Measurements from ENCODE around the gene TCTN3.
A peak's percentile ranks its signal among the peaks of the same experiment; 100 is the strongest.
"Not testable (repeated sequence)": the region's sequence is repeated elsewhere in the genome, so short reads cannot be mapped to it uniquely, and the experiment has no call there.

TCTN3 gene, protein sequence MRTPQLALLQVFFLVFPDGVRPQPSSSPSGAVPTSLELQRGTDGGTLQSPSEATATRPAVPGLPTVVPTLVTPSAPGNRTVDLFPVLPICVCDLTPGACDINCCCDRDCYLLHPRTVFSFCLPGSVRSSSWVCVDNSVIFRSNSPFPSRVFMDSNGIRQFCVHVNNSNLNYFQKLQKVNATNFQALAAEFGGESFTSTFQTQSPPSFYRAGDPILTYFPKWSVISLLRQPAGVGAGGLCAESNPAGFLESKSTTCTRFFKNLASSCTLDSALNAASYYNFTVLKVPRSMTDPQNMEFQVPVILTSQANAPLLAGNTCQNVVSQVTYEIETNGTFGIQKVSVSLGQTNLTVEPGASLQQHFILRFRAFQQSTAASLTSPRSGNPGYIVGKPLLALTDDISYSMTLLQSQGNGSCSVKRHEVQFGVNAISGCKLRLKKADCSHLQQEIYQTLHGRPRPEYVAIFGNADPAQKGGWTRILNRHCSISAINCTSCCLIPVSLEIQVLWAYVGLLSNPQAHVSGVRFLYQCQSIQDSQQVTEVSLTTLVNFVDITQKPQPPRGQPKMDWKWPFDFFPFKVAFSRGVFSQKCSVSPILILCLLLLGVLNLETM

DNA sequence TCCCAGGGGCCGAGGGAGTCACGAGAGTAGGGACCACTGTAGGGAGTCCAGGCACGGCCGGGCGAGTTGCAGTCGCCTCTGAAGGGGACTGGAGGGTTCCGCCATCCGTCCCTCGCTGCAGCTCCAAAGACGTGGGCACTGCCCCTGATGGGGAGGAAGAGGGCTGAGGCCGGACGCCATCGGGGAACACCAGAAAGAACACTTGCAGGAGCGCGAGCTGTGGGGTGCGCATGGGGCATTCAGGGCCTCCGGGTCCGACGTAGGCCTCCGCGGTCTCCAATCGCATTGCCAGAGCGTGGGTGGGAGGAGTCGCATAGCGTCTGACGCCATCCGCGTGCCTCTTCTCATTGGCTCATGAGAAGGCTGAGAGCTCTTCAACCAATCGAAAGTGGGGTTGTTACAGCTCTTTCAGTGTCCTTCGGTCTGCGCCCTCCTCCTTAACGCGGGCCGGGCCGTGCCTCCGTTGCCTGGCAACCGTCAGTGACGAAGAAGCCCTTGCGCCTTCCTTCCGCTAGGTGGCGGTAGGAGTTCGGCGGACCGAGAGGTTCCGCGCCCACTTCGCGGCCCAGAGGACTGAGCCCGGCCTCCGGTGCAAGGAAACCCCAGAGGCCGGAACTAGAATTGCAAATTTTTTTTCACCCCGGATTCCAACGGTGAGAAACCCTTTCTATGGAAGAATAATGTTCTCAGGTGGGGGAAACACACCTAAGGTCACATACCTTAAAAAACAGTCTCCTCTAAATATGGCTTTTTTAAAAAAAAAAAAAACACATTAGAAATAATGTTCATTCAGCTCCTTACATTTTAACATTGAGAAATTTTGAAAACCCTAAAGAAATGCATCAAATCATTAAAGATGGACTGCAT is at the start of gene TCTN3:
TCTN3 (minus strand) TSS at position 260 of the 867 bp plus-strand sequence; CDS start at position 232, 28 bp downstream.
- peak; percentile 100 for DNase-seq (ENCODE audit: low spot score)

DNA sequence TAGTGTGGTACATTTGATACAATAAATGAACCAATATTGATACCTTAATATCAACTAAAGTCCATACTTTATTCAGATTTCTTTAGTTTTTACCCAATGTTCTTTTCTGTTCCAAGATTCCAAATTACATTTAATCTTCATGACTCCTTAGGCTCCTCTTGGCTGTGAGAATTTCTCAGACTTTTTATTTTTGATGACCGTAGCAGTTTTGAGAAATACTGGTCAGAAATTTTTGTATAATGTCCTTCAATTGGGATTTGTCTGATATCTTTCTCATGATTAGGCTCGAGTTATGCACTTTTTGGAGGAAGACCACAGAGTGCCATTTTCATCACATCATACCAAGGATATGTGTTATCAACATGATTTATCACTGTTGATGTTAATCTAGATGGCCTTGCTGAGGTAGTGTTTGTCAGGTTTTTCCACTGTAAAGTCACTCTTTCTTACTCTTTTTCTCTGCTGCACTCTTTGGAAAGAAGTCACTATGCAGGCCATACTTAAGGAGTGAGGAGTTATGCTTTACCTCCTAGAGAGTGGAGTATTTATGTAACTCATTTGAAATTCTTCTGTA is 49.3 kb upstream of the TCTN3 start:
- DNase-seq (ENCODE audit: low spot score) = no peak

DNA sequence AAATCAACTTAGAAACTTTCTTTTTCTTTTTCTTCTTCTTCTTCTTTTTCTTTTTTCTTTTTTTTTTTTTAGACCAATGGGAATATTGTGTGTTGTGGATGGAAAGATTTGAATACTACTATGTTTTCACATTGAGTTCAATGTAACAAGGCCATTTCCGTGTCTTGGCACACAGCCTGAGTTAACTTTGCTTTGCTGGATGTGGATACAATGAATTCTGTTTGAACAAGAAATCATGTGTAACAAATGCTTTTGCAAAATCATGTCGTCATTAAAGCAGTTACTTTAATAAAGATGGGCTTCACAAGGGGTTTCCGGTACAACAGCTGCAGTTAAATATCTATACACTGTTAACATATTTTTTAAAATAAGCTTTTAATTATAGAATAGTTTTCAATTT is 48.8 kb upstream of the TCTN3 start:
- DNase-seq (ENCODE audit: low spot score) = no peak

DNA sequence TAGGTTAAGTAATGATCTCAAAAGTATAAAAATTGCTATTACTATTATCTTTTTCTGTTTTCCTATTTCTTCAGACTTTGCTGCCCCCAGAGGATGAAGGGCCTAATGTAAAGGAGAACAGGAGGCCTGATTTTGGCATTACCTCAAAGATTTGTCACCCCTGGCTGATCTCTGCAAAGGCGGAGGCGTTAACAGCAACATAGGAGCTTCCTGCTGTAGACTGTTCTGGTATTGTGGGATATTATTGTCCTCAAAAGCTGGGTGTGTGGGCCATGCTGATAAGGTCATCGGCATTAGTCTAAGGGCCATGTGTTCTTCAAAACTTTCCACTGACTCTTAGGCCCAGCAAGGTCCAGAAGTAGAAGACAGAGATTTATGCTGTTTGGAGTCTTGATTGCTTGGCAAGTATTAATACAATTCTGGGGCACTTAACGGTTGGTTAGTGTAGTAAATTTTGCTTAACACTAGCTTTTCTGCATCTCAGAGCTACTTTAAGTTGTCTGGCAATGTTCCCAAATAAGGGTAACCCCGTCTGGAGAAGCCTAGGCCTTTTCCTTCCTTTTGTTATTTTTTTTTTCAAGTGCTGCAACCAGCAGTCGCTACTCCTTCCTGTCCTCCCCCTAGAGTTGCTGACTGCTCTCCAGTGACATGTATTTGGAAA is 48.2 kb upstream of the TCTN3 start:
- peak; percentile 29 for DNase-seq (ENCODE audit: low spot score)

DNA sequence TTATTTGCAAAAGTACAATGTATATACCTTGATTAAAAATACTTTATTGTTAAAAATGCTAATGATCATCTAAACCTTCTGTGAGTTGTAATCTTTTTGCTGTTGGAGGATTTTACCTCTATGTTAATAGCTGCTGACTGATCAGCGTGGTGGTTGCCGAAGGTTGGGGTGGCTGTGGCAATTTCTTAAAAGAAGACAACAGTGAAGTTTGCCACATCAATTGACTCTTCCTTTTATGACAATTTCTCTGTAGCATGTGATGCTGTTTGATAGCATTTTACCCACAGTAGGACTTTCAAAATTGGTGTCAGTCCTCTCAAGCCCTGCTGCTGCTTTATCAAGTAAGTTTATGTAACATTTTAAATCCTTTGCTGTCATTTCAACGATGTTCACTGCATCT is 45.3 kb upstream of the TCTN3 start:
- DNase-seq (ENCODE audit: low spot score) = no peak

DNA sequence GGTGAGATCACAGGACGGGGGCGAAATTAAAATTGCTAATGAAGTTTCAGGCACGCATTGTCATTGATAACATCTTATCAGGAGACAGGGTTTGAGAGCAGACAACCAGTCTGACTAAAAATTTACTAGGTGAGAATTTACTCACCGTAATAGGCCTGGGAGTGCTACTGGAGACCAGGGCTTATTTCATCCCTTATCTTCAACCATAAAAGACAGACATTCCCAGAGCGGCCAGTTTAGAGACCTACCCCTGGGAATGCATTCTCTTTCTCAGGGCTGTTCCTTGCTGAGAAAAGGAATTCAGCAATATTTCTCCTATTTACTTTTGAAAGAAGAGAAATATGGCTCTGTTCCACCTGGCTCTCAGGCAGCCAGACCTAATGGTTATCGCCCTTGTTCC is 39.2 kb upstream of the TCTN3 start:
- not testable (repeated sequence) for DNase-seq (ENCODE audit: low spot score)

DNA sequence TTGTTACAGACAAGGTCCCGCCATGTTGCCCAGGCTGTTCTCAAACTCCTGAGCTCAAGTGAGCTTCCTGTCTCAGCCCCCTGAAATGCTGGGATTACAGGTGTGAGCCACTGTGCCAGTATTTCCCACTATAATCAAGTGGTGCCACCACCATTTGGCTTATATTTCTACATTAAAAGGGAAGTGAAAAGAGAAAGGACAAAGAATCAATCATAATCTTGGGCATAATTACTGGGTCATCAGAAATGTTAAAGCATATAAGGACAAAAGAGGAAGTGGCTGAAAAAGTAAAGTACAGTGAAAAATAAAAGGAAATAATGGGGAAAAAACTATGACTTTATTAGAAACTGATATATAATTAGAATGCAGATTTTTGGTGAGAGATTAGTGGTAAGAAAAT is 36.5 kb upstream of the TCTN3 start:
- no peak for DNase-seq (ENCODE audit: low spot score)

DNA sequence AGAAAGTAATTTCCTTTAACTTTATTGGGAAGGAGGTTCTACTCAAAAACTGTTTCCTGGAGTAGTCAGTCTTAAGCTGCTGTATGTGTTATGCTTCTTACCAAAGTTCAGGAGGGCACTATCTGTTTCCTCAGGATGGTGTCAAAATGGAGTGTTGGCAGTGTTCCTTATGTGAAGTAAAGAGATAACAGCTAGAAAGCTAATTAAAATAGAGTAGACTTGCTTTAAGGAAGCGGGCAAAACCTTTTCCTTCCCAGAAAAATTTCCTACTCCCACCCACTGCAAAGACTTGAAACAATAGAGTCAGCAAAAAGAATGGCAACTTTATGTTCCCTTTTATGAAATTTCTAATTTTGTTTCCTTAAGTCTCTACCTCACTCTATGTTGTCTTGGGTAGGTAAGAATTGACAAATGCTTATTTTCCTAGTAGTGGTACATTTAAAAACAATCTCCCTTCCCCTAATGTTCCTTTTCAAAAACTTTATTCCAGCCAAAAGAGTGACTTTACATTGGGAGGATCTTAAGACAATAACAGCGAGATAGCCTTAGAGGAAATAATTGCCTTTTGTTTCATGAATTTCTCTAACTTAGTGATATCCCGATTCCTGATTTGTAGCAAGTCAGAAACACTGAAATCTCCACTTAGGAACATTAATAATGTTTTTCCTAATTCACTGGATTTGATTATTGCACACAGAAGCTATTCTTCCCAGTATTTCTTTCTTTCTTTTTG is 35.8 kb upstream of the TCTN3 start:
- DNase-seq (ENCODE audit: low spot score) = no peak

DNA sequence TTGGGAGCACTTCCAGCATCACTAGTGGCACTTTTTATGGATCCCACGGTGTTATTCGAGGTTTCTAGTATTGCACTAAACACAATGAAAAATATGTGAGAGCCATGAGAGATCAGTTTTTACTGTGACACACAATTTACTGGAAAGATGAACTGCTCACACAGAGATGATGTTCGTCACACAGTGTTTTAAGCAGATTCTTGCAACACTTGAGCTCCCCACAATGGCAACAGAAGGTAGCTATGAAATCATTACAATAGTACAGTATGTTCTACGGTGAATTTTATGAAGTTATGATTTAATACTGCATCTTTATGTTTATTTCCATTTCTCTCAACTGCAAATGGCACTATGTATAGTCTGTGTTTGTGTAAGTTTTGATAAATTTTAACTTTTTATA is 34.8 kb upstream of the TCTN3 start:
- no peak for DNase-seq (ENCODE audit: low spot score)

DNA sequence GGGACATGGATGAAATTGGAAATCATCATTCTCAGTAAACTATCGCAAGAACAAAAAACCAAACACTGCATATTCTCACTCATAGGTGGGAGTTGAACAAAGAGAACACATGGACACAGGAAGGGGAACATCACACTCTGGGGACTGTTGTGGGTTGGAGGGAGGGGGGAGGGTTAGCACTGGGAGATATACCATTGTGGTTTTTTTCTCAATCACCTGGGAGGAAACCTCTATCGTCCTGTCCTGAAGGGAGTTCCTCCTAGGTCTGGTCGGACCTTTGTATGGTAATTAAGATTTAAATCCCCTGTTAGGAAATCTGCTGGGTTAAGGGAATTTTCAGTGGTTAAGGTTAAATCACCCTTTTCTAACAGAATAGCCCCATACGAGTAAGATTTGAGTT is 28.8 kb upstream of the TCTN3 start:
- not testable (repeated sequence) for DNase-seq (ENCODE audit: low spot score)

DNA sequence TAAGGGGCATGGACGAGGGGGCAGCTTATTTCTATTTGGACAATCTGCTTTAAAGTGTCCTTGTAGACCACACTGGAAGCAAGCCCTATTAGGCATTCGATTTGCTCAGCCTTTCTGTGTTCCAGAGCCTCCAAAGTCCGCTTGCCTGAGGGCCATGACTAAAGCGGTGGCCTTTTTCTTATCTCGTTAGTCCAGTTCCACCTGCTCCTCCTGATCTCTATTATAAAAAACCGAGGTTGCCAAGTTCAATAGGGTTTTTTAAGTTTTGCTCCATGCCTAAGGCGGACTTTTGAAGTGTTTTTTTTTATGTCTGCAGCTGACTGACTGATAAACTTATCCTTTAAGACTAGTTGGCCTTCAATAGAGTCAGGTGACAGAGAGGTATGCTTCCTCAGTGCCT is 27.0 kb upstream of the TCTN3 start:
- not testable (repeated sequence) for DNase-seq (ENCODE audit: low spot score)

DNA sequence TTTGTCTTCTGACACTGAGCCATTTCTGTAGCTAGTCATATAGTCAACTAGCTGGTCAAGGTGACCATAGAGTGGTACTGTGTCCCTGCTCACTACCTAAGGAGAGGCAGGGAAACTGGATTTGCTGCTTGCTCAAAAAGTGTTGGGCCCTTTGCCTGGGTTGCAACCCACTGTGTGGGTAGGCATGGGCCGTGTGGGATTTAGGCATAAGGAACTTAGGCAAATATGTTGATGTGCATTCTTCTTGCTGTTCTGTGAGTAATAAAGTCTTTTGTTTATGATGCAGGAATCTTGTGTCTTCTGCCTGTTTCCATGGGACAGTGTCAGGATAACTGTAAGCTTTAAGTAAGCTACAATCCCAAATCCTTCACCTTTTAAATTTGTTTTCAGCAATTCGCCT is 23.1 kb upstream of the TCTN3 start:
- DNase-seq (ENCODE audit: low spot score) = no peak

DNA sequence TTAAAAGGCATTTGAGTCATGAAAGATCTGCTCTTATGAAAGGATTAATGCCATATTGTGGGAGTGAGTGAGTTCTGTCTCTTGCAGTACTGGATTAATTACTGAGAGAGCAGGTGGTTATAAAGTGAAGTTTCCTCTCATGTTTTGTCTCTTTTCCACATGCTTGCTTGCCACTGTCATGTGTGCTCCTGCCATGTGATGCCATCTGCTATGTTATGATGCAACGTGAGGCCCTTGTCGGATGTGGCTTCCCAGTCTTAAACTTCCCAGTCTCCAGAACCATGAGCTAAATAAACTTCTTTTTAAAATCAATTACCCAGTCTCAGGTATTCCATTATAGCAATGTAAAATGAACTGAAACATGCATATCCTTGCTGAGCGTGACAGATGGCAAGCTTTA is 22.7 kb upstream of the TCTN3 start:
- no peak for DNase-seq (ENCODE audit: low spot score)

DNA sequence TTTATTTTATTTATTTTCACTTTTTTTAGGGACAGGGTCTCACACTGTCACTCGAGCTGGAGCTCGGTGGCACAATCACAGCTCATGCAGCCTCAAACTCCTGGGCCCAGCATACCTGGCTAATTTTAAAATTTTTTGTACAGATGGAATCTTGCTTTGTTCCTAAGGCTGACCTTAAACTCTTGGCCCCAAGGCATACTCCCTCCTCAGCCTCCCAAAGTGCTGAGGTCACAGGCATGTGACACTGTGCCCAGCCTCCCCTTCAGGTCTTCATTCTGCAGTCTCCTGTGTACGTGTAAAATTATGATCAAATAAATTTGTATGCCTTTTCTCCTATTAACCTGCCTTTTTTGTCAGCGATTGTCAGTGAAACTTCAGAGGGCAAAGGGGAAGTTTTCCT is 17.8 kb upstream of the TCTN3 start:
- no peak for DNase-seq (ENCODE audit: low spot score)

DNA sequence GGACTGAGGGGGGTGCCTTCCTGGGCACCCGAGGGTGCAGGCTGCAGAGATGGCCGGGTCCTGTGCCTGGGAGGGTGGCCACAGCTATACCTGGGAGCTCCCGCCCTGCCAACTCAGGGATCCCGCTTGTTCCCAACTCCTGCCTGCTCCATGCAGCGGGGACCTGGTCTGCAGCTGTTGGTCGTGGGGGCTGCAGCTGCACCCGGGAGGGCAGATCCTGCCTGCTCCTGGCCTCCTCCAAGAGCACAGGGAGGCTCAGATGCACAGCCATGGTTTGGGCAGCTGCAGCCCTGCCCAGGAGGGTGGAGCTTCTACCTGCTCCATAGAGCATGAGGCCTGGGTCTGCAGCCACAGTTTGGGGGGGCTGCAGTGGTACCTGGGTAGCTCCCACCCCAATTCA is 13.3 kb upstream of the TCTN3 start:
- no peak for DNase-seq (ENCODE audit: low spot score)

DNA sequence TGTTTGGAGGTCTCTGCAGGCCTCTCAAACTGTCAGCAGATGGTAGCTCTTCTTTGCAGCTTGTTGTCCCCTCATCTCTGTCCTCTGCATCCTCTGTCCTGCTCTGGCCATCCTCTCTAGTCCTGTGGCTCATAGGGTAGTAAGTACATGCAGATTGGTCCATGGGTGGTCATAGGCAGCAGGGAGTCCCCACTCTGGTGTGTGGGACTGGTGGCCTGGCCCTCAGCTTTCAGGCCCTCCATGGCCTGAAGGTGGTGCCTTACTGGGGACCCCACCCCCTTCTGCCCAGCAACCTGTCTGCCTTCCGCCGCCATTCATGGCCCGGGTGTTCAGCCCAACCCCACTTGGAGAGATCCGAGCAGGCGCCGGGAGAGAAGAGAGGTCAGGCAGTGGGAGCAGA is 12.8 kb upstream of the TCTN3 start:
- no peak for DNase-seq (ENCODE audit: low spot score)

DNA sequence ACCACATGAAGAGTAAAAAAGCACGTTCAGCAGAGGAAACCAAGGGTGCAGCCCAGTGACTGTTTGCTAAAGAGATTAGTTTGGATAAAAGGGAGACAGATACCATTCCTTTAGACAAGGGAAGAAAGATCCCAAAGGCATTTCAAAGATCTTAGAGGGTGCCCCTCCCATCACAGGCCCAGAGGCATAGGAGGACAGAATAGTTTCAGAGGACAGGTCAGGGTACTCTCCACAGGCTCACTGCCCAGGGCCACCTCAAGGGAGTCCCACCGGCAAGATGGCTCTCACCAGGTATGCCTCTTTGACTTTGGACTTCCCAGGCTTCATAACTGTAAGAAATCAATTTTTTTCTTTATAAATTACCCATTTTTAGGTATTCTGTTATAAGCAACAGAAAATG is 4.7 kb upstream of the TCTN3 start:
- no peak for DNase-seq (ENCODE audit: low spot score)

DNA sequence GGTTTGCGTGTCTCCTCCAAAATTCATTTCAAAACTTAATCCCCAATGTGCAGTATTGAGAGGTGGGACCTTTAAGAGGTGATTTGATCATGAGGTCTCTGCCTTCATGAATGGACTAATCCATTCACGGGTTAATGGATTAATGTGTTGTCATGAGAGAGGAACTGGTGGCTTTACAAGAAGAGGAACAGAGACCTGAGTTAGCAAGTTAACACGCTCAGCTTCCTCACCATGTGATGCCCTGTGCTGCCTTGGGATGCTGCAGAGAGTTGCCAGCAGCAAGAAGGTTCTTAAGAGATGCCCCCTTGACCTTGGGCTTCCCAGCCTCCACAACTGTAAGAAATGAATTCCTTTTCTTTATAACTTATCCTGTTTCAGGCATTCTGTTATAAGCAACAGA is 3.7 kb upstream of the TCTN3 start:
- peak; percentile 57 for DNase-seq (ENCODE audit: low spot score)

DNA sequence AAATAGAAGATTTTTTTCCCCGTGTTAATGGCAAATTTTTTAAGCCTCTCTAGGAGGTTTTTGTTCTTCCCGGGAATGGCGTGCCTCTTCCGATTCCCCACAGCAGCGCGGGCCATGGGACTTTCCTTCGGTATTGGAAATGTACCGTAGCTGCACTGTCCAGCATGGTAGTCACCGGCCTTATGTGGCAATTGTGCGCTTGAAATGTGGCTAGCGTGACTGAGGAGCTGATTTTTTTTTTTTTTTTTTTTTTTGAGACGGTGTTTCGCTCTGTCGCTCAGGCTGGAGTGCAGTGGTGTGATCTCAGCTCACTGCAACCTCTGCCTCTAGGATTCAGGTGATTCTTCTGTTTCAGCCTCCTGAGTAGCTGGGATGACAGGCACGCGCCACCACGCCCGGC is 938 bp upstream of the TCTN3 start:
- no peak for DNase-seq (ENCODE audit: low spot score)

DNA sequence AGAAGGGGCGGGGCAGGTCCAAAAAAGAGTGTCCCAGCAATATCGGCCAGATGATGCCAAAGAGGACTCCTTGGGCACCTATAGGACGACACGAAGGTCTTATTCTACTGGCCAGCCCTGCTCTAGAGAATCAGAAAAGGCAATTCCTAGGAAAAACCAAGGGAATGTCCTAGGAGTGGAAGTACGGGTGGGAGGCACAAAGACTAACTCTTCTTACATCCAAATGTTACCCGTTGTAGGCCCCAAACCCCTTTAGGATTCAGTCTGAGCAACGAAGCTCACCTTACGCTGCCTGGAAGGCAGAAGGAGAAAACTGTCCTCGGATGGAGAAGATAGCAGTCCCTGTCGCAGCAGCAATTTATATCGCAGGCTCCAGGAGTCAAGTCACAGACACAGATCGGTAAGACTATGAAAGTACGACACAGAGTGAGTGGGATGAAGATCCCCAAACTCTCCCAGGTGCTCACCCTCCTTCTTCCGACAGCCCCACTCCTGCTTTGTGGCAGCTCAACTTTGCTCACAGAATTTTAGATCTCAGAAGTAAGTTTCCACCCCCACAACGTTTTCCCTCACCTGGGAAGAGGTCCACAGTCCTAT is 558 bp downstream of the TCTN3 start:
- no peak for DNase-seq (ENCODE audit: low spot score)

DNA sequence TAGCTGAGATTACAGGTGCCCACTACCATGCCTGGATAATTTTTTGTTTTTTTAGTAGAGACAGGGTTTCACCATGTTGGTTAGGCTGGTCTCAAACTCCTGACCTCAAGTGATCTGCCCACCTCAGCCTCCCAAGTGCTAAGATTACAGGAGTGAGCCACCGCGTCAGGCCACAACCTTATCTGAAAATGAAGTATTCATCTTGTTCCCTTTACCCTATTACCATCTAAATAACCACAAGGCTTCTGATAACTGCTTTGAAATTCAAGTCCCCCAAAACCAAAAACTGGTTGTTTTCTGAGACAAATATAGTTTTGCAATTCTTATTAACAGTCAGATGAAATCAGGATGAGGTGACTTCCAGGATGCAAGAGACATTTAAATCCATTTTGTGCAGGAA is 2.4 kb downstream of the TCTN3 start:
- no peak for DNase-seq (ENCODE audit: low spot score)

Measured in globus pallidus (tissue), 1 donor.